ENCODE data around the gene RALGAPA2.

GRCh38 chr20:20655883-20656282, 56.6 kb downstream of the RALGAPA2 start:
- no peak for TF ChIP-seq SP1 (IDR thresholded peaks at IDR 0.05)
- no peak for TF ChIP-seq FOXM1 (IDR thresholded peaks at IDR 0.05; ENCODE audit: borderline replicate concordance)
- TF ChIP-seq ZNF384 (IDR thresholded peaks at IDR 0.05): no peak
- TF ChIP-seq PKNOX1 (IDR thresholded peaks at IDR 0.05): no peak
- TF ChIP-seq ELF4 (IDR thresholded peaks at IDR 0.05): no peak
- TF ChIP-seq SUZ12 (IDR thresholded peaks at IDR 0.05): no peak
- TF ChIP-seq L3MBTL2 (conservative IDR thresholded peaks at IDR 0.05): no peak
- no peak for TF ChIP-seq ARNT (IDR thresholded peaks at IDR 0.05)
- TF ChIP-seq FOXK2 (IDR thresholded peaks at IDR 0.05): no peak
- TF ChIP-seq LEF1 (IDR thresholded peaks at IDR 0.05; ENCODE audit: borderline replicate concordance): no peak
- TF ChIP-seq CTBP1 (IDR thresholded peaks at IDR 0.05; ENCODE audit: borderline replicate concordance): no peak
- no peak for TF ChIP-seq BHLHE40 (IDR thresholded peaks at IDR 0.05; ENCODE audit: borderline replicate concordance)
- TF ChIP-seq FOXA1 (IDR thresholded peaks at IDR 0.05): no peak
